Ramos (cell line): ENCODE measurements around the gene BZW2.
"Not testable (repeated sequence)": the region's sequence is repeated elsewhere in the genome, so short reads cannot be mapped to it uniquely, and the experiment has no call there.

Source experiments
- in situ Hi-C: fragments of 300-500 bp; cut with MboI; formaldehyde crosslinking; loops from one replicate; pipeline ENCODE4 v1.14.3; 2022; ENCODE audit warnings: low sequenced_read_pairs; ENCODE audit not compliant: unreplicated experiment

The BZW2 gene

GRCh38 chr7:16644636-16645592 is 1.1 kb upstream of the BZW2 start:
- in situ Hi-C loops = no loop called here

GRCh38 chr7:16646472-16647072 is 591 bp downstream of the BZW2 start:
- in situ Hi-C loops = no loop called here

GRCh38 chr7:16647435-16647960 is 1.5 kb downstream of the BZW2 start:
- in situ Hi-C loops = no loop called here

- in situ Hi-C loops = no loop called here
These were observed 2.6 kb downstream of the BZW2 start for GRCh38 chr7:16648551-16648950.

- in situ Hi-C loops = no loop called here
These were observed 3.2 kb downstream of the BZW2 start for GRCh38 chr7:16649196-16649595.

DNA sequence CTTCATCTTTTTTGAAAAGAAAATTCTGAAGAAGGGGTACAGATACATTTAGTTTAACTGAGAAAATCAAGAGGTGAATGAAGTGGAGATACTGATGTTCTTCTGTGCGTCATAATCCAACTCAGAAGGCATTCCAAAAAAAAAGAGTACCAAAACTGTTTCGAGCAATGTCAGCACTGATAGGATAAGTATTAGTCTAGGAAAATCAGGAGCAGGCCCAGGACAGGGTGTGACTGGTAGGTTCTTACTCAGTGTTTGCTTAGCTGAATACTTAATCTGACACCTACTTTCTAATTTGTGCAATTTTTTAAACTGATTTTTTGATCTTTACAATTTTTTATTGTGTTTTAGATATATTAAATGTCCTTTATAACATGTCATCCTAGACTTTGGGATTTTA is 4.3 kb downstream of the BZW2 start:
- in situ Hi-C loops = no loop called here

DNA sequence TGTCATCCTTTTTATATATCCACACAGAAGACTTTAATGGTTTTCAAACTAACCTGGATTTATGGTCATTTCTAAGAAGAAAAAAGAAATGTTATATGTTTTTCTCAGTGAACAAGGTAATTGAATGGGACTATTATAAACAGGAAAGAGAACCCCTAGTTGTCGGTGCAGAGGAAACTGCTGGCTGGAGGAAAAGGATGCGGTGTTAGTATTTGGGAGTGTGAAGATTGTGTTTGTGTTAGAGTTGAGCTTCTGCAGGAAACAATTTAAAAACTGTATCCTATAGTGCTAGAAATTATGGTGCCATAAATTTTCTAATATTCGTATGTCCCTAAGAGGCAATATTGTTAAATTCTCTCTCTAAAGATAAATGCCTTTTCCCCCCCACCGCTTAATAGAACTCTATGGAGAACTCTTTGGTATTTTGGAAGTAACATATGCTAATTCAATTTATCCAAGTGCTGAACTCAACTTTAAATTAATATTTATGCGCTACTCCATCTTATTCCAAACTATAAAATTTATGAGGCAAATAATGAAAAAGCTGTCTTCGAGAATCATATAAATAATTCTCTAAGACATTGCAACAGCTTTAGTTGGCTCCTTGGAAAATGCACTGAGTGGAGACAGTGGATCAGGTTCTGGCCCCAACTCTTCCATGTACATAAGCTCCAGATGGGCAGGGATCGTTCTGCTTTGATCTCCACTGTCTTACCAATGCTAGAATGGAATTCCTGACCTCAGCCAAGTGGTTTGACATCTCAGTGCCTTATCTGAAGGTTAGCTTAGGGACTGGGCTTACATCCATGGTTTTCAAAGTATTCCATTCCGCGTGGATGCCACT is 5.6 kb downstream of the BZW2 start:
- in situ Hi-C loops = no loop called here

DNA sequence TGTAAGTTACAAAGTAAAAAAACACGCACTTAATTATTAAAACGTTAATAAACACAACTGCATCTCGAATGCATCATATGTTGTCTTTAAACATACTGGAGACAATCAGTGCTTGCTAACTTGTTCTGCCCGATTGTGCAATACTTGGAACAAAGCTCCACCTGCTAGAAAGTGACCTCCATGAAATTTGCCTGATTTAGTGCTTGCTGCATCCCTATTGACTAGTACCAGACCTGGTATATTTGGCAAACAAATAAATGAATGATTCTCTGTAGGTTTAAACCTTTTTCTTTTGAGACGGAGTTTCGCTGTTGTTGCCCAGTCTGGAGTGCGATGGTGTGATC is 6.2 kb downstream of the BZW2 start:
- in situ Hi-C loops = no loop called here

DNA sequence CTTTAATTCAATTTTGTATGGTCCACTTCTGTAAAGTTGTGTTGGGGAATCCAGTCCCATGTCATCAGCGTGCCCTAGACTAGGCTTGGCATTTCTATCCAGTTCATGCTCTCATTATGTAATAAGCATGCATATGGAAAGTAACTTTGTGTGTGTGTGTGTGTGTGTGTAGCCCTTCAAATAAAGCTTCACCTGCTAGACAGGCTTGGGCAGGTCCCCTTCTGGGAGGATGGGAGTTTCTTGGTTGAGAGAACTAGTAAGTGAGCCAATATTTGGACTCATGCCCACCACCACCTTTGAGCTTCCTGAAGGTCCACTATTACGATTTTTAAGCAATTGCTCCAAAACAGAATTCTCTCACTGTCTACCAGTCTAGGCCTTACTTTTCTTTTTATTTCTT is 6.9 kb downstream of the BZW2 start:
- in situ Hi-C loops = no loop called here

DNA sequence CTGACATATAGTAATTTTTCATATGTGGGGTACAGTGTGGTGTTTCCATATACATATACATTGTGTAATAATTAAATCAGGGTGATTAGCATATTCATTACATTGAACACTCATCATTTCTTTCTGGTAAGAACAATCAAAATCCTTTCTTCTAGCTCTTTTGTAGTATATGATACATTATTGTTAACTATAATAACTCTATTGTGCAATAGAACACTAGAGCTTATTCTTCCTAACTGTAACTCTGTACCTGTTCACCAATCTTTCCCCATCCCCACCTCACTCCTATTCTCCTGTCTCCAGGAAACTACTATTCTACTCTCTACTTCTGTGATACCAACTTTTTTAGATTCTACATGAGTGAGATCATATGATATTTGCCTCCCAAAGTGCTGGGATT is 9.4 kb downstream of the BZW2 start:
- in situ Hi-C loops = no loop called here

- in situ Hi-C loops = no loop called here
These were observed 10.2 kb downstream of the BZW2 start for GRCh38 chr7:16656141-16656540.

- in situ Hi-C loops = no loop called here
These were observed 11.8 kb downstream of the BZW2 start for GRCh38 chr7:16657656-16658279.

GRCh38 chr7:16659854-16660497 is 14.0 kb downstream of the BZW2 start:
- in situ Hi-C loops = not testable (repeated sequence)

GRCh38 chr7:16660702-16661464 is 14.9 kb downstream of the BZW2 start:
- in situ Hi-C loops = no loop called here

DNA sequence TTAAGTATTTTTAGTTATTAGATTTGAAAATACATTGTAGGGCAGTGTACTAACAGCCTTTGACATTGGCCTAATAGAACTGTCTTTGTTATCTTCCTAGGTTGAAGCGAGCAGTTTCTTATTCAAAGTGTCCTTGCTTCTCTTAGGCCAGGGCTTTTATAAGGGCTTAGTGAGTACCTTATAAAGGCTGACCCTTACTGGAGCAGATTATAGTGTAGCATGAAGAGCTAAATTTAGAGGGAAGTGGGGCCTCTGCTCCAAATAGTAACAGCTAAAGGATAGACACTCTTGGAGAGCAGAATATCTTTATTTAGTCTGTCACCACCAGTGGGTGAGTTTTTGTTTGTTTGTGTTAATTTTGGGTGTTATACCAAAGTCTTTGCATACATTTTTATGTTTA is 15.9 kb downstream of the BZW2 start:
- in situ Hi-C loops = no loop called here

DNA sequence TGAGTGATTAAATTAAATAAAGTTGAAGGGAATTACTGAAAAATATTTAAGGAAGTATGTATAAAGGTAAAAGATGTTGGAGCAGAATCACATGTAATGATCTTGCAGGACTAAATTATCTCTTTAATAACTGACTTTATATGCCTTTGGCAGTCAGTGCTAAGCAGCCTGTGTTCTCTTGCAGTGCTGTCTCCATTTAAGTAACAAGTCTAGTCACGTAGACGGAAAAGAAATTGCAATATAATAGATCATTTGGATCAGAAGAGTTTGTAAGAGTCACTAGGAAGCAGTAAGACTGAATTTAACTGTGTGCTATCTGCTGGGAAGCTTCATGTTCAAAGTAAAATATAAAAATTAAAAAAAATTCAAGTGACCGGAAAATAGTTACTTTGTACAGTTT is 21.4 kb downstream of the BZW2 start:
- in situ Hi-C loops = no loop called here

DNA sequence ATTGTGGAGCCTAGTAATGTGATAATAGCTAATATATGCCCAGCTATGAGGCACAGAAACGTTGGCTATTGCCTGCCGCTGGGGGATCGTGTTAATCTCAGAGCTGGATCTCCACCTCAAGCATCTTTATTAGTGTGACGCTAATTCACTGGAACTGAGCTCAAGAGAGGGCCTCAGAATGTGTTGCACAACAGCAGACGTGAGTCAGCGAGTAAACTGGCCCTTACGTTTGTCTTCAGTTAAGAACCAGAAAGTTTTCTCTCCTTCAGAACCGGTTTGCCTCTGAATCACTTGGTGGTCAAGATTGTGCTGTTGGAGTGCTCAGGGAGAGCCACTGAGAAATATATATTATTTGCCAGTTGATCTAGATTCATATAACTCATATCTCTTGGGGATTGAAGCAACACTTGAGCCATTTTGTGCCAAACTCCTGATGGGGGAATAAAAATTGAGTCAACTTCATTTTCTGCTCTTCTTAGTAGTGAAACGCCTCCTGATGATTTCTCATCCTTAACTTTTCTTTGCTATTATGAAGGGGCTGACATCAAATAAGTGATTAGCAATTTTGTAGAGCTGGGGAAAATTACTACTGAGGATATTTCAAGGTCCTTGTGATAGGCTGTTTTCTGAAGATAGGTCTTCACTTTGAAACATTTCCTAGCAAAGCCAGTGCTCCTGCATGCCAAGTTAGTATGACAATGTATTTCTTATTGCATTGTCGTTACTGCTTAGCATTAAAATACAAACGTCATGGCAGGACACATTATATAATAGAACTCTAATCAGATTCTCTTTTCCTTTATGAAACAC is 22.3 kb downstream of the BZW2 start:
- in situ Hi-C loops = no loop called here

- in situ Hi-C loops = no loop called here
These were observed 23.0 kb downstream of the BZW2 start for GRCh38 chr7:16668978-16669377.
